AG09319 (cell line): ENCODE data around the gene PDSS2.

Experiments
- DNase-seq: peaks from one replicate; pipeline ENCODE4 v3.0.0-alpha.2; 2010; ENCODE audit warnings: low read depth; ENCODE audit errors: extremely low read depth
- TF ChIP-seq, protein P1 (sequence below): IDR thresholded peaks from 2 replicates; pipeline ENCODE4 v1.5.1; 2011; ENCODE audit warnings: low read depth, mild to moderate bottlenecking, inconsistent platforms, low read length, moderate library complexity

PDSS2 gene

DNA sequence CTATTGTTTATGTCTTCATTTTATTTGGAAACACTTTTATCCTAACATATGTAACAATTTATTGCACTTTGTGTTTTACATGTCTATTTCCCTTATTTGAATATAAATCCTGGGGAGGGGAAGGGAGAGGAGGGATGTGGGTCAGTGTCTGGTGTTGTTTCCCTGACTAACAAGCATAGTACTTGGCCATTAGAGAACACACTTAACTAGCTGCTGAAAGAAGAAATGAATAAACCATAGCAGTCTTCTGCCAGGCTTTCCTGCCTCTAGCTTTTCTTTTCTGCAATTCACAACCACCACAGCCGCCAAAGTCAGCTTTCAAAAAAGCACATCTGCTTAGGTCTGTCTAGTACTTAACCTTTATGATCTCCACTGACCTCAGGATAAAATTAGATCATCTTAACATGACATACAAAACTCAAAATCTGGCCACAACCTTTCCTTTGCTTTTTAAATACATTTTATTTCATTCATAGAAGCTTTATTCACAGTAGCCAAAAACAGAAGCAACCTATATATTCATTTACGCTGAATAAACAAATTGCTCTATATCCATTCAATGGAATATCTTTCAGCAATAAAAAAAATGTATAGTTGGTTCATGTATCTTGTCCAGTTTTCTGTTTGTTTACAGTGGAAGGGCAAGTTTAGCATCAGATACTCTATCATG is 16.3 kb downstream of the PDSS2 start:
- DNase-seq, result no peak
- TF ChIP-seq, protein P1, sequence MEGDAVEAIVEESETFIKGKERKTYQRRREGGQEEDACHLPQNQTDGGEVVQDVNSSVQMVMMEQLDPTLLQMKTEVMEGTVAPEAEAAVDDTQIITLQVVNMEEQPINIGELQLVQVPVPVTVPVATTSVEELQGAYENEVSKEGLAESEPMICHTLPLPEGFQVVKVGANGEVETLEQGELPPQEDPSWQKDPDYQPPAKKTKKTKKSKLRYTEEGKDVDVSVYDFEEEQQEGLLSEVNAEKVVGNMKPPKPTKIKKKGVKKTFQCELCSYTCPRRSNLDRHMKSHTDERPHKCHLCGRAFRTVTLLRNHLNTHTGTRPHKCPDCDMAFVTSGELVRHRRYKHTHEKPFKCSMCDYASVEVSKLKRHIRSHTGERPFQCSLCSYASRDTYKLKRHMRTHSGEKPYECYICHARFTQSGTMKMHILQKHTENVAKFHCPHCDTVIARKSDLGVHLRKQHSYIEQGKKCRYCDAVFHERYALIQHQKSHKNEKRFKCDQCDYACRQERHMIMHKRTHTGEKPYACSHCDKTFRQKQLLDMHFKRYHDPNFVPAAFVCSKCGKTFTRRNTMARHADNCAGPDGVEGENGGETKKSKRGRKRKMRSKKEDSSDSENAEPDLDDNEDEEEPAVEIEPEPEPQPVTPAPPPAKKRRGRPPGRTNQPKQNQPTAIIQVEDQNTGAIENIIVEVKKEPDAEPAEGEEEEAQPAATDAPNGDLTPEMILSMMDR, result no peak

- DNase-seq, result no peak
- TF ChIP-seq, protein P1, result no peak
These were observed 17.7 kb downstream of the PDSS2 start for GRCh38 chr6:107441682-107442081.

DNA sequence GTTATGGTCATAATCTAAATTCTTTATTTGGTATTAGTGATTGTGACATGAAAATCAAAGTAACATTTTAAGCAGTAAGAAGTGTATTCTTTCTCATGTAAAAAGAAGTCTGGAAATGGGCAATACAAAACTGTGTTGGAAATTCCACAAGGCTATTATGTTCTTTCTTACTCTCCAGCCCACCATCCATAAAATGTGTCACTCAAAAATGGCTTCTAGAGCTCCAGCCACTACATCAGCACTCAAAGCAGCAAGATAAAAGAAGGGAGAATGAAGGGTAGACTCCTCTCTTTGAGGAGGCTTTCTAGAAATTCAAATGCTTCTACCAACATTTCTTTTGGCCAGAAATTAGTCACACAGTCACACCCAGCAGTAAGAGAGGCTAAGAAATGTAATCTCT is 18.4 kb downstream of the PDSS2 start:
- DNase-seq, result no peak
- TF ChIP-seq, protein P1, result no peak

- TF ChIP-seq, protein P1, result no peak
- no peak for DNase-seq
These were observed 20.0 kb downstream of the PDSS2 start for GRCh38 chr6:107439406-107439805.

DNA sequence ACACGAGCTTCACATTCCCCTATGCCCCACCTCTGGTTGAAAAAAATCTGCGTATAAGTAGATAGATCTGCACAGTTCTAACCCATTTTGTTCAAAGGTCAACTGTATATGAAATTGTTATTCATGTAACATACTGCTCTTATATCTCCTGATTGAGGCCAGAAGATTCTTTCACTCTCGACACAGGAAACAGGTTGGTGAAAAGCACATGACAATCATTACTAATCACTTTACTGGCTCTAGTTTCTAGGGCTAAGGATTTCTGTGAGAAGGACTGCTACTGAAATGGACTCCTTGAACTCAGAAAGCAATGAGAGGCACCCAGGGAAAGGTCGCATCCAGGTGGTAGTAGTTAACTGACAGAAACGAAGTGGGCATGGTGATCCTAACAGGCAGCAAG is 21.7 kb downstream of the PDSS2 start:
- DNase-seq, result no peak
- TF ChIP-seq, protein P1, result no peak

- DNase-seq, result no peak
These were observed 22.5 kb downstream of the PDSS2 start for GRCh38 chr6:107436881-107437280.

GRCh38 chr6:107435798-107436197 is 23.6 kb downstream of the PDSS2 start:
- no peak for DNase-seq

More at GRCh38 chr6:107436881-107437280, 22.5 kb downstream of the PDSS2 start:
- TF ChIP-seq, protein P1, result no peak

More at GRCh38 chr6:107435798-107436197, 23.6 kb downstream of the PDSS2 start:
- TF ChIP-seq, protein P1, result no peak
